ENCODE data around the gene SREBF2.
A peak's percentile ranks its signal among the peaks of the same experiment; 100 is the strongest.

DNA sequence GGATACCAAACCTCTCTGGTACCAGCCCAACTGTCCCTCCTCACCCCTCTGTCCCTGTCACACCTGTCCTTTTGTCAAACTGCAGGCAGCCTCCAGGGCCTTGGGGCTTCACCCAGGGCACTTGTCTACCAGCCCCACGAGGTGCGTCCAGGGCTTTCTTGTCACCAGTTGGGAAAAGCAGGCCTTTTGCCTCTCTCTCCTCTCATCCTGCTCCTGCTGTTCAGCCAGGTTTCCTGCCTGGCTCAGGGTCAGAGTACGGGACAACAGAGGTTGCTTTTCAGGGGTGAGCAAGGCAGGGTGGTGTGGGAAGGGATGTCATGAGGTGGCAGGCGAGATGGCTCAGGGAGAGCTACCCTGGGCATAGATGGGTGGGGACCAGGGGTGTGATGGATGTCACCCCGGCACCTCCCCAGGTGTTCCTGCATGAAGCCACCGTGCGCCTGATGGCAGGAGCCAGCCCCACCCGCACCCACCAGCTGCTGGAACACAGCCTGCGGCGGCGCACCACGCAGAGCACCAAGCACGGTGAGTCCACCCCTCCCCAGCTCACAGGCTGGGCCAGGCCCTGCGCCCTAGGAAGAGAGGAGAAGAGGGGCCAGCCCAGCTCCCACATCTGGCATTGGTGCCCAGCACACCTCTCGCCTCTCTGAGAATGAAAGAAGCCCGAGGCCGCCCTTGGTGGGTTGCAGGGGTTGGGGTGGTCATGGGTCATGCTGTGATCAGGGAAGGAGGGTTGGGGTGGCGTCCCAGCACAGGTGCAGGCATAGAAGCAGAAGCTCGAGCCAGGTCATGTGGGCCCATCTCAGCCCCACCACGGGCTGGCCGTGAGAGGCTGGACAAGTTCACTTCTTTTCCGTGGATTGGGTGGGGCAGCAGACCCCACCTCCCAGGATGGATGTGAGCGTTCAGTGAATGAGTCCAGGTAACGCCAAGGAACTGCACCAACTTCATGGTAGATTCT lies 71.8 kb downstream of the SREBF2 start:
- TF ChIP-seq POLR2A (IDR thresholded peaks at IDR 0.05; ENCODE audit: low read depth, low read length) (peak; percentile 16; the same call in 1 of the 2 replicates), POLR2AphosphoS5 (IDR thresholded peaks at IDR 0.05; ENCODE audit: low read depth, low read length) (no peak), TAF1 (IDR thresholded peaks at IDR 0.05; ENCODE audit: borderline replicate concordance, low read depth, low read length) (no peak)

Data from GM12892 (cell line).